EH (cell line): ENCODE data around the gene WDR53.
A peak's percentile ranks its signal among the peaks of the same experiment; 100 is the strongest.
"Not testable (repeated sequence)": the region's sequence is repeated elsewhere in the genome, so short reads cannot be mapped to it uniquely, and the experiment has no call there.

Experiments
- DNase-seq: peaks from one replicate; pipeline ENCODE4 v3.0.0-alpha.2; 2015; ENCODE audit warnings: low read depth

The WDR53 gene

GRCh38 chr3:196568246-196569002, at the start of gene WDR53, which contains the start of gene FBXO45:
WDR53 (minus strand) TSS chr3:196568554; CDS start chr3:196561475, 7,079 bp downstream.
FBXO45 (plus strand) TSS chr3:196568660; CDS start chr3:196568985, 325 bp downstream.
- peak; percentile 95 for DNase-seq

- no peak for DNase-seq
These were observed 48.9 kb upstream of the WDR53 start for GRCh38 chr3:196617256-196617655.

- not testable (repeated sequence) for DNase-seq
These were observed 46.9 kb upstream of the WDR53 start for GRCh38 chr3:196615234-196615633.

- DNase-seq = no peak
These were observed 43.6 kb upstream of the WDR53 start for GRCh38 chr3:196611761-196612483.

- no peak for DNase-seq
These were observed 41.6 kb upstream of the WDR53 start for GRCh38 chr3:196609805-196610515.

- peak; percentile 78 for DNase-seq
These were observed 41.0 kb upstream of the WDR53 start for GRCh38 chr3:196609343-196609775.

- no peak for DNase-seq
These were observed 40.3 kb upstream of the WDR53 start for GRCh38 chr3:196608693-196609092.

GRCh38 chr3:196604548-196604947, 36.2 kb upstream of the WDR53 start:
- no peak for DNase-seq

- DNase-seq = no peak
These were observed 35.3 kb upstream of the WDR53 start for GRCh38 chr3:196603683-196604082.

- DNase-seq = no peak
These were observed 34.3 kb upstream of the WDR53 start for GRCh38 chr3:196602673-196603072.

GRCh38 chr3:196600359-196600758, 32.0 kb upstream of the WDR53 start:
- DNase-seq = no peak

- no peak for DNase-seq
These were observed 31.4 kb upstream of the WDR53 start for GRCh38 chr3:196599734-196600128.

GRCh38 chr3:196597971-196598733, 29.8 kb upstream of the WDR53 start:
- peak; percentile 47 for DNase-seq

- no peak for DNase-seq
These were observed 28.0 kb upstream of the WDR53 start for GRCh38 chr3:196596355-196596754.

- no peak for DNase-seq
These were observed 21.9 kb upstream of the WDR53 start for GRCh38 chr3:196590279-196590678.

- peak; percentile 12 for DNase-seq
These were observed 16.8 kb upstream of the WDR53 start for GRCh38 chr3:196585044-196585757.

GRCh38 chr3:196572389-196572788, 4.0 kb upstream of the WDR53 start:
- no peak for DNase-seq

- DNase-seq = not testable (repeated sequence)
These were observed 2.0 kb upstream of the WDR53 start for GRCh38 chr3:196570332-196570731.

GRCh38 chr3:196569003-196569516, 706 bp upstream of the WDR53 start:
- peak; percentile 42 for DNase-seq

GRCh38 chr3:196563721-196564225, 4.6 kb downstream of the WDR53 start:
- peak; percentile 7 for DNase-seq

GRCh38 chr3:196559826-196560225, 8.5 kb downstream of the WDR53 start:
- DNase-seq = peak; percentile 65
